GM21786 (cell line): ENCODE results near the gene GGTA1.

Source experiments
- ATAC-seq: cut with Tn5 transposase; IDR thresholded peaks from one replicate; pipeline ENCODE4 v1.9.1; 2021; ENCODE audit not compliant: unreplicated experiment

Gene GGTA1

DNA sequence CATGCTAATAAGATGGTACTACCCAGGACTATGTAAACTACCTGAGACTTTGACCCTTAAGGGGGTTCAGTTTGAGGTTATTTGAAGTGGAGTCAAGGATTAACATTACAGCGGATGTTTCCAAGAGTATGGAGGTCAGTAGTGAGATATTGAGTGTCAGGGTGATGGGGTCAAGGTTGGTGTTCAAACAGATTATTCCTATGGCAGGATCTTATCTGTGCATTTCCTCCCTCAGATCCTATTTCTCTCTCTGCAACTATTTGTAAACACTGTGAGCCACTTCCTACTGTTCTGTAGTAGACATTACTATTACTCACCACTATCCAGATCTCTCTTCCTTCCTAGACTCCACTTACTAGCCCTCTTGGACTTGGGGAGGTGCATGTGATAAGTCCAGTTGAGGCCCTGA lies 75.6 kb downstream of the GGTA1 start:
- no peak for ATAC-seq

GRCh38 chr9:121411993-121412392 lies 87.7 kb downstream of the GGTA1 start:
- no peak for ATAC-seq

- ATAC-seq: no peak
These were observed 93.7 kb downstream of the GGTA1 start for GRCh38 chr9:121405899-121406298.
